Fibroblast of lung (primary cell): ENCODE measurements around the gene KHDRBS1.

ENCODE experiments used
- CTCF ChIP-seq, 2 donors: IDR thresholded peaks in 1 of 2; conservative IDR thresholded peaks in 1 of 2; 1 replicate in 1 of 2; 2 replicates in 1 of 2; pipeline ENCODE4 v1.5.1; 2011 to 2012; ENCODE audit warnings: low read length in 2 of 2, control low read depth in 1 of 2, inconsistent platforms in 1 of 2, low read depth in 1 of 2, mild to moderate bottlenecking in 1 of 2
- EZH2 ChIP-seq: IDR thresholded peaks from 2 replicates; pipeline ENCODE4 v1.5.1; 2012; ENCODE audit warnings: low read length, control low read depth, mild to moderate bottlenecking; ENCODE audit errors: missing control alignments

DNA sequence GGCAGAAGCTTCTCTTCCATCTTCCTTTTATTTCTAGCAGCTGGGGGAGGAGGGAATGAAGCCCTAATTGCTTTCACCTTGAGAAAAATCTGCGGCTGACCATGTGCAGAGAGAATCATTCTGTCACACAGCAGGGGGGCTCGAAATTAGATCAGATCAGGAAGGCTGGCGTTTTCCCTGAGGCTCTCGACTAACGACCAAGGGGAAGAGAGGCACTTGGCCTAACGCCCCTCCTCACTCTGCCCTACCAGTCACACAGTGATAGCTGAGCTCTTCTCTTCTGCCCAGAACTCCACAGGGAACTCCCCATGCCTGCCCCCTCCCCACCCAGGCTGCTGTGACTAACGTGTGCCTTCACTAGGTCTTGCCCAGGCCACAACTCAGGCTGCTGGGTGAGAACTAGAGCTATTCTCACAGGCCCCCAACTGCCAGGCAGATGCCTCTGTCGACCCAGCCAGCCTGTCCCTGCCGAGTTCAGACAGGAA is 26.5 kb upstream of the KHDRBS1 start:
- TF ChIP-seq CTCF (conservative IDR thresholded peaks at IDR 0.05 in 1 of 2, IDR thresholded peaks at IDR 0.05 in 1 of 2; ENCODE audit: low read depth in 1 of 2, low read length in 2 of 2): no peak
- no peak for TF ChIP-seq EZH2
